Measurements from ENCODE around the gene TMEM130. TPM values are rescaled to one million over a fixed set of nuclear protein-coding genes. Genes with fewer than 3 reads are reported as not detected.

The TMEM130 gene
- total and polyA plus RNA-seq, 3 donors from 2014 or later, result 84.6 to 131 (median 106) TPM

DNA sequence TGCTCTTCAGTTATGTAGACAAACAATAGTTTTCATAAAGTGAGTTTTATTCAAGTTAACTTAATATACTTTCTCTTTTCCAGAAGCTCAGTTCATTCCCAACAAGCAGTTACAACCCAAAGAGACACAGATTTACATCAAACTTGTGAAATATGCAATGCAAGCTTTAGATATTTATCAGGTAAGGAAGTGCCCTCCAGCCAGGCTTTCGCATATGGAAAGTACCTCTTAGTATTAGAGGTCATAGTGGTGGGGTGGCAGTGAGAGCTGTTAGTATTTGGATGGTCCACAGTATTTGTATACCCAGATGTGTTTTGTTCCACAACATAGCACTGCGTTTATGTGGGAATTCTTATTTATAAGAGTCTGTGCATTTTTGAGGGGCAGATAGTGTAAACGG, 40.6 kb upstream of the TMEM130 start:
- DNase-seq, result no peak
- TF ChIP-seq, protein P1, sequence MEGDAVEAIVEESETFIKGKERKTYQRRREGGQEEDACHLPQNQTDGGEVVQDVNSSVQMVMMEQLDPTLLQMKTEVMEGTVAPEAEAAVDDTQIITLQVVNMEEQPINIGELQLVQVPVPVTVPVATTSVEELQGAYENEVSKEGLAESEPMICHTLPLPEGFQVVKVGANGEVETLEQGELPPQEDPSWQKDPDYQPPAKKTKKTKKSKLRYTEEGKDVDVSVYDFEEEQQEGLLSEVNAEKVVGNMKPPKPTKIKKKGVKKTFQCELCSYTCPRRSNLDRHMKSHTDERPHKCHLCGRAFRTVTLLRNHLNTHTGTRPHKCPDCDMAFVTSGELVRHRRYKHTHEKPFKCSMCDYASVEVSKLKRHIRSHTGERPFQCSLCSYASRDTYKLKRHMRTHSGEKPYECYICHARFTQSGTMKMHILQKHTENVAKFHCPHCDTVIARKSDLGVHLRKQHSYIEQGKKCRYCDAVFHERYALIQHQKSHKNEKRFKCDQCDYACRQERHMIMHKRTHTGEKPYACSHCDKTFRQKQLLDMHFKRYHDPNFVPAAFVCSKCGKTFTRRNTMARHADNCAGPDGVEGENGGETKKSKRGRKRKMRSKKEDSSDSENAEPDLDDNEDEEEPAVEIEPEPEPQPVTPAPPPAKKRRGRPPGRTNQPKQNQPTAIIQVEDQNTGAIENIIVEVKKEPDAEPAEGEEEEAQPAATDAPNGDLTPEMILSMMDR (IDR thresholded peaks at IDR 0.05), result no peak
- no peak for TF ChIP-seq POLR2A (IDR thresholded peaks at IDR 0.05)
- no peaks in the 10 kb centered on the region for H3K9me3 ChIP-seq
- H3K4me3 ChIP-seq, result no peak overlapping the region
- intact Hi-C loops (cut with DNase I; ENCODE audit: low total_unique reads), result no loop called here
- H3K27ac ChIP-seq, result no peak overlapping the region
- no peaks in the 10 kb centered on the region for H3K4me1 ChIP-seq
- no peaks in the 10 kb centered on the region for H3K27me3 ChIP-seq
- no peaks in the 10 kb centered on the region for H3K36me3 ChIP-seq (ENCODE audit: low read depth, missing control alignments)
- 88 to 90% methylated on average over 3 of the region's 3 CpGs for WGBS, 2 donors

DNA sequence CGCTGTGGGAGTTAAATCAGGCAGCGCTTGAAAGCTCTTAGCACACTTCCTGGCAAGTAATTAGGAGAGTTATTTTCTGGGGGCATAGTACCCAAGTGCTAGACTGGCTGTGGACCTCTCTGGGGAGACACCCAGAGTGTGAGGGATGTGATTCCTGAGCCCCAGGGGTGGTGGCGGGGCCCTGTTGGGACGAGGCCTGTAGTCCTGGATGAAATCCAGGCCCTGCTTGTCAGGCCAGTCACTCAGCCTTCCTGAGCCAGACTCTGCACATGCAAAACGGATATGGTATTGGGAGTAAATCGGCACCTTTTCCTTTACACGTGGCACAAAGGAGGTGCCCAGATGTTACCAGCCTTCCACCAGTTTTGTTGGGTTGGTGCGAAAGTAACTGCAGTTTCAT, 39.7 kb upstream of the TMEM130 start:
- H3K36me3 ChIP-seq (ENCODE audit: low read depth, missing control alignments), result no peaks in the 10 kb centered on the region
- no peak overlapping the region for H3K27ac ChIP-seq
- no peak overlapping the region for H3K4me3 ChIP-seq
- intact Hi-C loops (cut with DNase I; ENCODE audit: low total_unique reads), result no loop called here
- WGBS, 2 donors, result 87 to 90% methylated on average over 5 to 8 of the region's 8 CpGs
- DNase-seq, result no peak
- no peaks in the 10 kb centered on the region for H3K9me3 ChIP-seq
- H3K27me3 ChIP-seq, result no peaks in the 10 kb centered on the region
- TF ChIP-seq, protein P1 (IDR thresholded peaks at IDR 0.05), result no peak
- no peak for TF ChIP-seq POLR2A (IDR thresholded peaks at IDR 0.05)
- H3K4me1 ChIP-seq, result no peaks in the 10 kb centered on the region

DNA sequence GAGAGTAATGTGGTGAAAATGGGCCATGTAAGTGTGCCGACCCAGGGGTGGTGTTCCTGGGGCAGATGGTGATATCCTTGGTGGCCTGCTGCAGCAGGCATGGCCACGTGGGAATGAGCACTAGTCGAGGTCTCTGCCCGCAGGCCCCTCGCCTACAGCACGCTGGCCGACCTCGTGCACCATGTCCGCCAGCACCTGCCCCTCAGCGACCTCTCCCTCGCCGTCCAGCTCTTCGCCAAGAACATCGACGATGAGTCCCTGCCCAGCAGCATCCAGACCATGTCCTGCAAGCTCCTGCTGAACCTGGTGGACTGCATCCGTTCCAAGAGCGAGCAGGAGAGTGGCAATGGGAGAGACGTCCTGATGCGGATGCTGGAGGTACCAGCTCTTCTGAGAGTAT, 38.8 kb upstream of the TMEM130 start:
- H3K36me3 ChIP-seq (ENCODE audit: low read depth, missing control alignments), result no peaks in the 10 kb centered on the region
- H3K27me3 ChIP-seq, result no peaks in the 10 kb centered on the region
- TF ChIP-seq, protein P1 (IDR thresholded peaks at IDR 0.05), result no peak
- no peak for TF ChIP-seq POLR2A (IDR thresholded peaks at IDR 0.05)
- H3K9me3 ChIP-seq, result no peaks in the 10 kb centered on the region
- no peaks in the 10 kb centered on the region for H3K4me1 ChIP-seq
- WGBS, 2 donors, result 91% methylated on average over 9 to 19 of the region's 19 CpGs
- no peak for DNase-seq
- no peak overlapping the region for H3K27ac ChIP-seq
- H3K4me3 ChIP-seq, result no peak overlapping the region
- intact Hi-C loops (cut with DNase I; ENCODE audit: low total_unique reads), result no loop called here

DNA sequence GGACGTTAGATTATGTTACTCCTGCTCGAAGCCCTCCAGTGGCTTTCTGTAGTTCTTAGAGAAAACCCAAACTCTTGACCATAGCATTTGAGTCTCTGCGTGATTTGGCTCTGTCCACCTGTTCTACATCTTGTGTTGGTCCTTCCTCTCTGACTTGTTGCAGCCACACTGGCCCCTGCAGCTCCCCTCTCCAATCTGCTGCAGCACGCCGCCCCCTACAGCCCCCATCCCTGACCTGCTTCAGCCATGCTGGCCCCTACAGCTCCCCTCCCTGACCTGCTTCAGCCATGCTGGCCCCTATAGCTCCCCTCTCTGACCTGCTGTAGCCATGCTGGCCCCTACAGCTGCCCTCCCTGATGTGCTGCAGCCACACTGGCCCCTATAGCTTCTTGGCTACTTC, 37.8 kb upstream of the TMEM130 start:
- intact Hi-C loops (cut with DNase I; ENCODE audit: low total_unique reads), result no loop called here
- H3K27me3 ChIP-seq, result no peaks in the 10 kb centered on the region
- H3K4me3 ChIP-seq, result no peak overlapping the region
- DNase-seq, result no peak
- no peaks in the 10 kb centered on the region for H3K9me3 ChIP-seq
- no peaks in the 10 kb centered on the region for H3K36me3 ChIP-seq (ENCODE audit: low read depth, missing control alignments)
- no peaks in the 10 kb centered on the region for H3K4me1 ChIP-seq
- WGBS, 2 donors, result 91 to 96% methylated on average over 5 of the region's 5 CpGs
- H3K27ac ChIP-seq, result no peak overlapping the region
- TF ChIP-seq POLR2A (IDR thresholded peaks at IDR 0.05), result no peak
- TF ChIP-seq, protein P1 (IDR thresholded peaks at IDR 0.05), result no peak

DNA sequence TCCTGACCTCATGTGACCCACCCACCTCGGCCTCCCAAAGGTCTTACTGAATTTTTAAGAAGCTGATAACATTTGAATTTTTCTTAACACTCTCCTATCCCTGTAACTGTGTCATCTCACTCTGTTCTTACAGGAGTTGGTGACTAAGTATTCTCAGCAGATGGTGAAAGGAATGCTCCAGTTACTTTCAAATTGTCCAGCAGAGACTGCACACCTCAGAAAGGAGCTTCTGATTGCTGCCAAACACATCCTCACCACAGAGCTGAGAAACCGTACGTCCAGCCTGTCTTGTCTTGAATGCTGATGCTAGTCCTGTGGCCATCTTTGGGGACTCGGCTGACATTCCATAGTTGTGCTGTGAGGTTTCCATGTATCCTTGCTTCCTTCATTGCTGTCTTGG, 33.4 kb upstream of the TMEM130 start:
- DNase-seq, result no peak
- no peaks in the 10 kb centered on the region for H3K4me1 ChIP-seq
- H3K27me3 ChIP-seq, result no peaks in the 10 kb centered on the region
- H3K36me3 ChIP-seq (ENCODE audit: low read depth, missing control alignments), result no peaks in the 10 kb centered on the region
- WGBS, 2 donors, result 97 to 98% methylated on average over 4 of the region's 4 CpGs
- TF ChIP-seq POLR2A (IDR thresholded peaks at IDR 0.05), result no peak
- TF ChIP-seq, protein P1 (IDR thresholded peaks at IDR 0.05), result no peak
- intact Hi-C loops (cut with DNase I; ENCODE audit: low total_unique reads), result no loop called here
- no peaks in the 10 kb centered on the region for H3K9me3 ChIP-seq
- H3K27ac ChIP-seq, result no peak overlapping the region
- no peak overlapping the region for H3K4me3 ChIP-seq

Measured in testis (tissue), 3 donors.